GM18526 (cell line): ENCODE measurements around the gene NRG3.

Source experiments
- POLR2A ChIP-seq: IDR thresholded peaks from 3 replicates; pipeline ENCODE4 v1.6.1; 2011; ENCODE audit not compliant: insufficient read length; ENCODE audit errors: extremely low read depth

NRG3 gene

GRCh38 chr10:82245157-82245556, 370.2 kb downstream of the NRG3 start:
- TF ChIP-seq POLR2A = no peak

- no peak for TF ChIP-seq POLR2A
Observed at GRCh38 chr10:82245906-82246560, 371.0 kb downstream of the NRG3 start.

GRCh38 chr10:82249141-82249540, 374.1 kb downstream of the NRG3 start:
- TF ChIP-seq POLR2A = no peak

- no peak for TF ChIP-seq POLR2A
Observed at GRCh38 chr10:82251222-82251906, 376.4 kb downstream of the NRG3 start.

GRCh38 chr10:82252081-82252480, 377.1 kb downstream of the NRG3 start:
- no peak for TF ChIP-seq POLR2A

GRCh38 chr10:82254237-82254636, 379.2 kb downstream of the NRG3 start:
- no peak for TF ChIP-seq POLR2A

- no peak for TF ChIP-seq POLR2A
Observed at GRCh38 chr10:82256275-82256674, 381.3 kb downstream of the NRG3 start.

- TF ChIP-seq POLR2A = no peak
Observed at GRCh38 chr10:82266438-82266837, 391.4 kb downstream of the NRG3 start.

- no peak for TF ChIP-seq POLR2A
Observed at GRCh38 chr10:82267014-82267413, 392.0 kb downstream of the NRG3 start.

GRCh38 chr10:82267465-82267864, 392.5 kb downstream of the NRG3 start:
- no peak for TF ChIP-seq POLR2A

- no peak for TF ChIP-seq POLR2A
Observed at GRCh38 chr10:82267960-82268359, 393.0 kb downstream of the NRG3 start.

GRCh38 chr10:82277591-82277990, 402.6 kb downstream of the NRG3 start:
- no peak for TF ChIP-seq POLR2A

- TF ChIP-seq POLR2A = no peak
Observed at GRCh38 chr10:82278401-82279182, 403.6 kb downstream of the NRG3 start.

- no peak for TF ChIP-seq POLR2A
Observed at GRCh38 chr10:82282782-82283456, 407.9 kb downstream of the NRG3 start.

GRCh38 chr10:82284180-82284579, 409.2 kb downstream of the NRG3 start:
- TF ChIP-seq POLR2A = no peak
